CD4-positive, CD25-positive, alpha-beta regulatory T cell (primary cell): ENCODE measurements around the gene ARIH2. TPM values are rescaled to one million over a fixed set of nuclear protein-coding genes. Genes with fewer than 3 reads are reported as not detected.

Source experiments
- ATAC-seq, 2 donors: fragments of 150-1000 bp; cut with Tn5 transposase; one replicate each; pipeline ENCODE4 v1.10.0; 2021; ENCODE audit warnings: low read depth in 2 of 2, moderate number of reproducible peaks in 2 of 2, moderate library complexity in 1 of 2
- DNase-seq, 3 donors: peaks; one replicate each; pipeline versions ENCODE4 v3.0.0 to v3.0.0-alpha.2; 2012 to 2022; ENCODE audit warnings: mixed read lengths in 1 of 3
- H3K27ac ChIP-seq: one replicate; pipeline ENCODE4 v1.7.0; 2013; ENCODE audit warnings: mild to moderate bottlenecking, low read length; ENCODE audit not compliant: insufficient read depth, poor library complexity, severe bottlenecking
- H3K27me3 ChIP-seq: one replicate; pipeline ENCODE4 v1.7.0; 2013; ENCODE audit warnings: low read length; ENCODE audit not compliant: control insufficient read depth, insufficient read depth
- H3K36me3 ChIP-seq: one replicate; pipeline ENCODE4 v1.7.0; 2013; ENCODE audit warnings: mild to moderate bottlenecking, low read length, moderate library complexity; ENCODE audit not compliant: control insufficient read depth, insufficient read depth
- H3K4me1 ChIP-seq: 2 replicates; pipeline ENCODE4 v1.7.0; 2013; ENCODE audit warnings: mild to moderate bottlenecking, low read length; ENCODE audit not compliant: insufficient read depth, control insufficient read depth, poor library complexity, severe bottlenecking
- H3K4me3 ChIP-seq: one replicate; pipeline ENCODE4 v1.7.0; 2013; ENCODE audit warnings: low read depth, mild to moderate bottlenecking, low read length, moderate library complexity
- H3K9me3 ChIP-seq, 2 experiments: 1 replicate in 1 of 2; 2 replicates in 1 of 2; pipeline ENCODE4 v1.7.0; 2013; ENCODE audit warnings: low read length in 2 of 2, mild to moderate bottlenecking in 1 of 2, moderate library complexity in 1 of 2; ENCODE audit not compliant: control insufficient read depth in 2 of 2
- H3K27ac Mint-ChIP-seq, 3 donors: one replicate each; pipeline ENCODE4 v1.8.0; 2020 to 2022; ENCODE audit warnings: mild to moderate bottlenecking in 3 of 3, mixed read lengths in 3 of 3, moderate library complexity in 2 of 3
- H3K27me3 Mint-ChIP-seq: one replicate; pipeline ENCODE4 v1.8.0; 2022; ENCODE audit warnings: mild to moderate bottlenecking, mixed read lengths
- H3K36me3 Mint-ChIP-seq: one replicate; pipeline ENCODE4 v1.8.0; 2020; ENCODE audit warnings: mixed read lengths
- H3K4me1 Mint-ChIP-seq, 4 donors: one replicate each; pipeline ENCODE4 v1.8.0; 2020 to 2022; ENCODE audit warnings: mixed read lengths in 4 of 4, mild to moderate bottlenecking in 1 of 4
- H3K4me3 Mint-ChIP-seq, 4 donors: one replicate each; pipeline ENCODE4 v1.8.0; 2020 to 2022; ENCODE audit warnings: mild to moderate bottlenecking in 4 of 4, mixed read lengths in 4 of 4, moderate library complexity in 3 of 4
- H3K9me3 Mint-ChIP-seq, 7 donors: one replicate each; pipeline ENCODE4 v1.8.0; 2020 to 2022; ENCODE audit warnings: mixed read lengths in 7 of 7, mild to moderate bottlenecking in 3 of 7, moderate library complexity in 2 of 7
- polyA plus RNA-seq, 4 donors: library from polyadenylated mRNA; unstranded; fragments of 300-500 nt; fragmentation: Illumina TruSeq; gene quantifications; one replicate each; pipeline ENCODE4 v1.2.3, GENCODE V29; 2021
- total RNA-seq: library from RNA; stranded (reverse); gene quantifications from one replicate; pipeline ENCODE4 v1.2.3, GENCODE V29; 2022

ARIH2 gene
- total and polyA plus RNA-seq, 5 donors from 2014 or later, result 110 to 171 (median 113) TPM

DNA sequence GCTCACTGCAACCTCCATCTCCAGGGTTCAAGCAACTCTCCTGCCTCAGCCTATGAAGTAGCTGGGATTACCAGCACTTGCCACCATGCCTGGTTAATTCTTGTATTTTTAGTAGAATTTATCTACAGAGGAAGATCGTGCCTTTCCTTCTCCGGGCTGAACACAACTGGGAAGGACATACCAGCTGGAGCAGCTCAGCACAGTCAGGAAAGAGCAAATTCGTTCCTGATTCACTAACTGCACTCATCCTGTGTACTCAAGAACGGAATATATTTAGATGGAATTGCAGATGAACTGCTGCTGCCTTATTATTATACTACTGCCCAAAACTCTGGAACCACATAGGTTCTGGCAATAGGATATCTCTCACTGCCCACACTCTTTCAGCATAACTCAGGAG, 44.3 kb downstream of the ARIH2 start:
- H3K4me1 ChIP-seq, result no peaks in the 10 kb centered on the region
- no peaks in the 10 kb centered on the region for H3K9me3 ChIP-seq
- Mint-ChIP-seq H3K27me3 (no peaks in the 10 kb centered on the region), H3K9me3 (no peaks in the 10 kb centered on the region), H3K27ac (peak overlapping the region in 1 of 3 donors; percentile 65), H3K4me3 (no peak overlapping the region), H3K4me1 (peaks cover 8 to 17% (median 14%) of the 10 kb centered on the region in 4 donors), H3K36me3 (peaks cover 24% of the 10 kb centered on the region)
- H3K36me3 ChIP-seq, result peaks cover 41% of the 10 kb centered on the region
- no peak overlapping the region for H3K27ac ChIP-seq
- DNase-seq (no peak), ATAC-seq (no peak)
- no peaks in the 10 kb centered on the region for H3K27me3 ChIP-seq
- H3K4me3 ChIP-seq, result no peak overlapping the region

DNA sequence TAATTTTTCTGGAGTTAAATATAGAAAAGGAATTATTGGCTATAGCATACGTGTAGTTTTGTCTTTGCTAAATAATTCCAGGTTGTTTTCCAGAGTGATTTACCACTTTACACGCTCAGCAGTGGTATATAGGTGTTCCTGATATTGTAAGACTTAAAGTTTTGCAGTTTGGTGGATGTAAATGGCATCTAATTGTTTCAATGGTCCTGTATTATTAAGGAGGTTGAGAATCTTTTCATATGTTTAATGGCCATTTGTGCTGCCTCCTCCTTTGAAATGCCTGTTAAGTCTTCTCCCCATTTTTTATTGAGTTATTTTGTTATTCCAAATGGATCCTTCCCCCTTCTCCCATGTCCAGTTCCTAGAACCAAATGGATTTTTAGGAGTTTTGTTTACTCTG, 44.9 kb downstream of the ARIH2 start:
- no peaks in the 10 kb centered on the region for H3K27me3 ChIP-seq
- no peak for DNase-seq
- ATAC-seq, result no peak
- H3K27me3 Mint-ChIP-seq, result no peaks in the 10 kb centered on the region
- H3K27ac Mint-ChIP-seq, result peak overlapping the region in 1 of 3 donors; percentile 20
- no peaks in the 10 kb centered on the region for H3K4me1 ChIP-seq
- peaks cover 27% of the 10 kb centered on the region for H3K36me3 Mint-ChIP-seq
- H3K9me3 Mint-ChIP-seq, result no peaks in the 10 kb centered on the region
- H3K4me3 ChIP-seq, result no peak overlapping the region
- H3K27ac ChIP-seq, result no peak overlapping the region
- H3K4me3 Mint-ChIP-seq, result no peak overlapping the region
- H3K4me1 Mint-ChIP-seq, result peaks cover 8 to 17% (median 14%) of the 10 kb centered on the region in 4 donors
- H3K36me3 ChIP-seq, result peaks cover 41% of the 10 kb centered on the region
- H3K9me3 ChIP-seq, result no peaks in the 10 kb centered on the region

DNA sequence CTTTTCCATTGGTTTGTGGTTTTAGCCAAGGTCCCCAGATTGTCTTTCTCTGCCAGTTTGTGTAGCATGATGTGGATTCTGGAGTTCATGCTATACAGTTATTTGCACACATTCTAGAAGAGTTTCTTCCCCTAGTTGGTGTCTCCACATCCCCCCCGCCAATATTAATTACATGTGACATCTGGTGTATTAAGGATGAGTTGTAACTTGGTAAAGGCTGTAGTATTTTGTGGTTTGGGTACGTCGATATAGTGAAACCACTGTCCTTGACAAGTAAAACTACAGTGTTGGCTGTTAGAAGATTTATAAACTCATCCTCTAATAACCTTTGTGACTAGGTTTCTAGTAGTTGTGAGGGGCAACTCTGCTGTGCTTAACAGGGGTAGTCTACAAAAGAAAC, 47.7 kb downstream of the ARIH2 start:
- Mint-ChIP-seq H3K4me1 (peaks cover 7 to 17% (median 11%) of the 10 kb centered on the region in 4 donors), H3K4me3 (no peak overlapping the region), H3K9me3 (no peaks in the 10 kb centered on the region), H3K27me3 (no peaks in the 10 kb centered on the region), H3K27ac (peak overlapping the region in 2 of 3 donors; percentile 33 to 84), H3K36me3 (peaks cover 44% of the 10 kb centered on the region)
- no peaks in the 10 kb centered on the region for H3K27me3 ChIP-seq
- H3K36me3 ChIP-seq, result peaks cover 54% of the 10 kb centered on the region
- DNase-seq (no peak), ATAC-seq (no peak)
- H3K27ac ChIP-seq, result peak overlapping the region; percentile 23
- H3K4me3 ChIP-seq, result no peak overlapping the region
- H3K9me3 ChIP-seq, result no peaks in the 10 kb centered on the region
- no peaks in the 10 kb centered on the region for H3K4me1 ChIP-seq

DNA sequence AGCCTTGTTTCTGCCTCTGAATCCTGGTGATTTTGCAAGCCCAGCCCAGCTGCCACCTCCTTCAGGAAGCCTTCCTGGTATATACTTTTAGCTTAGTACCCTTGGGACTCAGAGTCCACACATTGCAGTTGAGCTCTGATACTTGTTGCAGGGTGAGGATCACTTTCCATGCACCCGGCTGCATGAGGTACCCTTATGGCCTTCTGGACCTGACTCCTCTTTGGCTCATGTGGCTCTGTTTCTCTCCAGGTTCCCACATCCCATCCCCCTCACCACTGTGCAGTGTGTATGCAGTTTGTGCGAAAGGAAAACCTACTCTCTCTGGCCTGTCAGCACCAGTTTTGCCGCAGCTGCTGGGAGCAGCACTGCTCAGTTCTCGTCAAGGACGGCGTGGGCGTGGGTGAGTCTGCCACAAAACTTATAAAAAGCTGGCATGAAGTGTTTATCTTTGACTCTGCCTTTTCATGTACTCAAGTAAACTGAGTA, 48.3 kb downstream of the ARIH2 start:
- ATAC-seq, result no peak
- Mint-ChIP-seq H3K36me3 (peaks cover 50% of the 10 kb centered on the region), H3K4me3 (no peak overlapping the region), H3K4me1 (peaks cover 7 to 17% (median 11%) of the 10 kb centered on the region in 4 donors), H3K27me3 (no peaks in the 10 kb centered on the region), H3K27ac (peak overlapping the region in 2 of 3 donors; percentile 33 to 69), H3K9me3 (no peaks in the 10 kb centered on the region)
- H3K27ac ChIP-seq, result peak overlapping the region; percentile 23
- no peaks in the 10 kb centered on the region for H3K27me3 ChIP-seq
- no peak for DNase-seq
- H3K9me3 ChIP-seq, result no peaks in the 10 kb centered on the region
- no peaks in the 10 kb centered on the region for H3K4me1 ChIP-seq
- no peak overlapping the region for H3K4me3 ChIP-seq
- peaks cover 59% of the 10 kb centered on the region for H3K36me3 ChIP-seq

DNA sequence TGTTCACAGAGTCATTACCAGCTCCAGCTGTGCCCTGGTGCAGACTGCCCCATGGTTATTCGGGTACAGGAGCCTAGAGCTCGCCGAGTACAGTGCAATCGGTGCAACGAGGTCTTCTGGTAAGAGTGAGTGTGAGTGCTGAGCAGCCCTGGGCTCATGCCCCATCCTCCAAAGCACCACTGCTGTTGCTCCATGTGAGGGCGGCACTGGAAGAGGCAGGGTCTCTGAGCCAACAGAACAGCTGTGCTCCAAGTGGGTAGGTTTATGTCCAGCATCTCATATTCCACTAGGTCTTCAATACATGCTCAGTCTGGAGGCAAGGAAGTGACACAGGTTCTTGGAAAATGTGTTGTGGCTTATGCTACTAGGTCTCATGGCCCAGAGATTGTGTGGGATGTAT, 51.9 kb downstream of the ARIH2 start:
- Mint-ChIP-seq H3K4me1 (peaks cover 4 to 13% (median 7%) of the 10 kb centered on the region in 4 donors), H3K27me3 (no peaks in the 10 kb centered on the region), H3K27ac (peak overlapping the region in 1 of 3 donors; percentile 5), H3K4me3 (no peak overlapping the region), H3K9me3 (no peaks in the 10 kb centered on the region), H3K36me3 (peaks cover 58% of the 10 kb centered on the region)
- Histone ChIP-seq H3K9me3 (no peaks in the 10 kb centered on the region), H3K36me3 (peaks cover 79% of the 10 kb centered on the region), H3K4me3 (no peak overlapping the region), H3K27ac (no peak overlapping the region), H3K27me3 (no peaks in the 10 kb centered on the region), H3K4me1 (no peaks in the 10 kb centered on the region)
- DNase-seq, result no peak
- no peak for ATAC-seq

DNA sequence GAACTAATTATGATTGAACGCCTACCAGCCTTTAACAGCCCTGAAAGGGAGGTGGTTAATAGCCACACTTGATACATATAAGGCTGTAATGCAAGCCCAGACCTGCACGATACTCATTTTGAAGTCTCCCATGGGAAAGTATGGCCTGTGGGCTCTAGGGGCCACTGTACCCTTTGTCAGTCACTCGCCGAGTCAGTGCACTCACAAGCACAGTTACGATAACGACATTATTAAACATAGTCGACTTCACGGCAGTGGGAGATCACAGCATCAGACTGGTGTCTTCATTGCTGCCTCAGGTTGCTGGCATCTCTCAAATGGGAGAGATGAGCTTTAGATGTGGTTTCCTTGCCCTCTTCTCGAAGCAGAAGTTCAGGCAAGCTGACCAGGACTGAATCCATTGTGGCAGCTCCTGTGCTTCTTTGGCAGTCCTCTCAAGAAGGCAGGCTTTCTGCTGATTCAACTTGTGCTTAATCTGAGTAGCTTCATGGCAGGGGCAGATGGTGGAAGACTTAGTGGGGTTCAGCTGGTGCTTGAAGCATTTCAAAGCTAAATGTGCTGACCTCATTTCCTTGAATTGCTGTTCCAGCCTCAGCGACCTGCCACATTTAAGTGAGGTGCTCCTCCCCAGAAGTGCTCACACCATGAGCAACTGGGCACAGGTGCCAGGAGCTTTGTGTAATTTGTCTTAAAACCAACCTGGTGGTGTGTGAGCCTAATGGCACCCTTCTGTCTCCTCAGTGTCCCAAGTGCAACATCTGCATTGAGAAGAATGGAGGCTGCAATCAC, 55.6 kb downstream of the ARIH2 start:
- Histone ChIP-seq H3K36me3 (peaks cover 74% of the 10 kb centered on the region), H3K27ac (no peak overlapping the region), H3K9me3 (no peaks in the 10 kb centered on the region), H3K4me1 (no peaks in the 10 kb centered on the region), H3K4me3 (no peak overlapping the region), H3K27me3 (no peaks in the 10 kb centered on the region)
- H3K27me3 Mint-ChIP-seq, result no peaks in the 10 kb centered on the region
- no peaks in the 10 kb centered on the region for H3K4me1 Mint-ChIP-seq
- H3K36me3 Mint-ChIP-seq, result peaks cover 48% of the 10 kb centered on the region
- no peak for ATAC-seq
- no peak overlapping the region for H3K4me3 Mint-ChIP-seq
- H3K9me3 Mint-ChIP-seq, result no peaks in the 10 kb centered on the region
- peak in 1 of 3 donors; percentile 22 for DNase-seq
- no peak overlapping the region for H3K27ac Mint-ChIP-seq

DNA sequence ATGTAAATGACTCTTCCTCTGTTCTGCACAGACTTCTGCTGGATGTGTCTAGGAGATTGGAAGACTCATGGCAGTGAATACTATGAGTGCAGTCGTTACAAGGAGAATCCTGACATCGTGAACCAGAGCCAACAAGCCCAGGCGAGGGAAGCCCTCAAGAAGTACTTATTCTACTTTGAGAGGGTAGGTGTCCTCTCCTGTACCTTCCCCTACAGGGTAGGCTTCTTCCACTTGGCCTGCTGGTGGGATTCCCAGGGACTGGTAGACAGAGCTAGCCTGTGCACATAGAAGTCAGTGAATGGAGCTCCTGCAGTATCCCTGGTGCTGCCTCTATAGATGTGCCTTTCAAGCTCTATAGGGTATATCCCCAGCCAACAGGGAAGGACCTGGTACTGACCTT, 60.8 kb downstream of the ARIH2 start:
- H3K9me3 Mint-ChIP-seq, result no peaks in the 10 kb centered on the region
- no peaks in the 10 kb centered on the region for H3K4me1 Mint-ChIP-seq
- Histone ChIP-seq H3K27ac (no peak overlapping the region), H3K4me3 (no peak overlapping the region), H3K4me1 (no peaks in the 10 kb centered on the region), H3K27me3 (no peaks in the 10 kb centered on the region), H3K9me3 (no peaks in the 10 kb centered on the region), H3K36me3 (peaks cover 81% of the 10 kb centered on the region)
- H3K27me3 Mint-ChIP-seq, result no peaks in the 10 kb centered on the region
- peaks cover 44% of the 10 kb centered on the region for H3K36me3 Mint-ChIP-seq
- DNase-seq, result no peak
- ATAC-seq, result no peak
- H3K4me3 Mint-ChIP-seq, result no peak overlapping the region
- H3K27ac Mint-ChIP-seq, result peak overlapping the region in 2 of 3 donors; percentile 48 to 62

DNA sequence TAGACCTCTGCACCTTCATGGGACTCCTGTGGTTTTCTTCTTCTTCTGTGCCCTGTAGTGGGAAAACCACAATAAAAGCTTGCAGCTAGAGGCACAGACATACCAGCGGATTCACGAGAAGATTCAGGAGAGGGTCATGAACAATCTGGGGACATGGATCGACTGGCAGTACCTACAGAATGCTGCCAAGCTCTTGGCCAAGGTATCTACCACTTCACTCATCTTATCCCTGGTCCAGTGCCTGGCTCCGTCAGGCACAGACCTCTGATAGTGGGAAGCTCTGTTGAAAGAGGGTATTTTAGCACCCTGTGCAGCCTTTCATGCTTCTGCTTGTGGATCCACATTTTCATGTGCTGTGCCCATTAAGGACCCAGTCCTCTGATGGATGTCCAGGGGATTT, 61.7 kb downstream of the ARIH2 start:
- H3K4me3 ChIP-seq, result no peak overlapping the region
- no peaks in the 10 kb centered on the region for H3K27me3 ChIP-seq
- peaks cover 73% of the 10 kb centered on the region for H3K36me3 ChIP-seq
- H3K36me3 Mint-ChIP-seq, result peaks cover 40% of the 10 kb centered on the region
- ATAC-seq, result no peak
- H3K9me3 Mint-ChIP-seq, result no peaks in the 10 kb centered on the region
- H3K4me1 ChIP-seq, result no peaks in the 10 kb centered on the region
- no peak overlapping the region for H3K27ac Mint-ChIP-seq
- H3K4me1 Mint-ChIP-seq, result no peaks in the 10 kb centered on the region
- no peak for DNase-seq
- H3K27me3 Mint-ChIP-seq, result no peaks in the 10 kb centered on the region
- no peaks in the 10 kb centered on the region for H3K9me3 ChIP-seq
- no peak overlapping the region for H3K4me3 Mint-ChIP-seq
- H3K27ac ChIP-seq, result no peak overlapping the region
